ENCODE measurements around the gene FARP1.

GRCh38 chr13:98473788-98474144 is 330.9 kb downstream of the FARP1 start:
- TF ChIP-seq POLR2A (IDR thresholded peaks at IDR 0.05): no peak
- no peak for TF ChIP-seq CTCF (IDR thresholded peaks at IDR 0.05)
- no peak for TF ChIP-seq POLR2AphosphoS5 (IDR thresholded peaks at IDR 0.05)
- TF ChIP-seq EP300 (IDR thresholded peaks at IDR 0.05): no peak

Data from sigmoid colon (tissue), 4 donors.